GM12872 (cell line): Measurements from ENCODE around the gene TMEM184A.

Experiments
- CTCF ChIP-seq: IDR thresholded peaks from 3 replicates; pipeline ENCODE4 v1.5.1; 2011; ENCODE audit warnings: low read depth, mild to moderate bottlenecking, low read length, moderate library complexity; ENCODE audit not compliant: insufficient read depth

The TMEM184A gene

DNA sequence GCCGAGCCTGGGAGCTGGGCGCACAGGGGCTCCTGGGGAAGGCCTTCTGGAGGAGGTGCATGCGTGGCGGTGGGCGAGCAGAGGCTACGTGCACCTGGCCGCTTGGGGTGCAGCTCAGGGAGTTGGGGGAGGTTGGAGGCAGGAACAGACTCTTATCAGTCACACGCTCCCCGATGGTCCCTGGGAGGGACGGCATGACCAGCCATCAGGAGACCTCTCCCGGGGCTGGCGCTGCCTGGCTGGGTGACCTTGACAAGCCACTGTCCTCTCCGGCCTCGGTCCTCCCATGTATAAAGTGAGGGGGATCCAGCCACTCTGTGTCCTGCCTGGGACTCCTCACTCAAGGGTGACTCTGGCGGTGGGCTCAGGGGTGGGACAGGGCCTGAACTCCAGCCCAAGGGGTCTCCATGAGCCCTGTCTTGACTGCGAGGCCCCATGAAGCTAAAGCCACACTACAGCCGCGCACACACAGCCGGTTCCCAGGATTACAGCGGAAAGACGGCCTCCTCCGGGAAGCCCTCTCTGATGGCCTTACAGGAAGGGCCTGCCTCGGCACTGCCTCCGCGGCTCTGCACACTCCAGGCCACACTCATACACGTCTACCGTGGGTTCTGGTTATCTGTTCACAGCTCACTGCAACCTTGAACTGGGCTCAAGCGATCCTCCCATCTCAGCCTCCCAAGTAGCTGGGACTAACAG is 2.3 kb downstream of the TMEM184A start:
- TF ChIP-seq CTCF, result no peak

- no peak for TF ChIP-seq CTCF
Measured at GRCh38 chr7:1552200-1552599, 3.8 kb downstream of the TMEM184A start.

- TF ChIP-seq CTCF, result no peak
Measured at GRCh38 chr7:1550846-1551155, 5.2 kb downstream of the TMEM184A start.

- no peak for TF ChIP-seq CTCF
Measured at GRCh38 chr7:1550005-1550845, 5.8 kb downstream of the TMEM184A start.

GRCh38 chr7:1549357-1550004 is 6.5 kb downstream of the TMEM184A start:
- TF ChIP-seq CTCF, result no peak

GRCh38 chr7:1548944-1549343 is 7.1 kb downstream of the TMEM184A start:
- TF ChIP-seq CTCF, result no peak

- TF ChIP-seq CTCF, result no peak
Measured at GRCh38 chr7:1548438-1548831, 7.6 kb downstream of the TMEM184A start.
